ENCODE data around the gene VSIG4.

The VSIG4 gene

DNA sequence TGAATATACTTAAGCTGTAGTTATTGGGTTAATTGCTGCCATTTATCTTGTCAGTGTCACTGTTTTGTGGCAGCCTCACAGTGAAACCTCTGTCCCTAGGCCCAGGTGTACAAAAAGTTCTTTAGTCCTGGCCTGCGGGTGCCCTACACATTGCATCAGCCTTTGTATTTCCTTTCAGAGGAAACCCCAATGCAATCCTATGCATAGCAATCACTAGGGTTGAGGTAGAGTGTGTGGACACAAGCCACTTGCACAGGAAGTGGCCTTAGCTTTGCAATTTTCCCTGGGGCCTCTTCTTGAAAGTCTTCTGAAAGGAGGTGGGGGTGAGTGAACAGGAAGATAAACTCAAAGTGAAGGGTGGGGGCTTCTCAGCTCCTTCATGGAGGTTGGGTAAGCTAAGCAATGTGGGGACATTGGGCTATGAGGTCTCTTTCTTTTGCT lies 27.8 kb downstream of the VSIG4 start:
- no peak for DNase-seq (ENCODE audit: low read depth, low spot score)
- no peak overlapping the region for H3K27ac ChIP-seq

DNA sequence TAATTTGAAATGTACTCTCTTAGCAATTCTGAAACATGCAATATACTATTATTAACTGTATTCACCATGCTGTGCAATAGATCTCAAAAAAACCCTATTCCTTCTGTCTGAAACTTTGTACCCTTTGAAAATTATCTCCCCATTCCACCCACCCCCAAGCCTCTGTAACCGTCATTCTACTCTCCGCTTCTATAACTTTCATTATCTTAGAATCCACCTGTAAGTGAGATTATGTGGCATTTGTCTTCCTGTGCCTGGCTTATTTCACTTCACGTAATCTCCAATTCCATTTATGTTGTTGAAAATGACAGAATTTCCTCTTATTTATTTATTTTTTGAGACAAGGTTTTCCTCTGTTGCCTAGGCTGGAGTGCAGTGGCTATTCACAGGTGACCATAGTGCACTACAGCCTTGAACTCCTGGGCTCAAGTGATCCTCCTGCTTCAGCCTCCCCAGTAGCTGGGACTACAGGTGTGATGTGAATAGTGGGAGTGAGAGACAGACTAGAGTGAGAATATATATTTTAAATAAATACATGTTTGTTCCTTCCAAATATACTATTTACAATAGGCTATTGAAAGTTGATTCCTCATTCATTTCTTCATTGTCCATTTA lies 30.5 kb downstream of the VSIG4 start:
- no peak for DNase-seq (ENCODE audit: low read depth, low spot score)
- no peak overlapping the region for H3K27ac ChIP-seq

DNA sequence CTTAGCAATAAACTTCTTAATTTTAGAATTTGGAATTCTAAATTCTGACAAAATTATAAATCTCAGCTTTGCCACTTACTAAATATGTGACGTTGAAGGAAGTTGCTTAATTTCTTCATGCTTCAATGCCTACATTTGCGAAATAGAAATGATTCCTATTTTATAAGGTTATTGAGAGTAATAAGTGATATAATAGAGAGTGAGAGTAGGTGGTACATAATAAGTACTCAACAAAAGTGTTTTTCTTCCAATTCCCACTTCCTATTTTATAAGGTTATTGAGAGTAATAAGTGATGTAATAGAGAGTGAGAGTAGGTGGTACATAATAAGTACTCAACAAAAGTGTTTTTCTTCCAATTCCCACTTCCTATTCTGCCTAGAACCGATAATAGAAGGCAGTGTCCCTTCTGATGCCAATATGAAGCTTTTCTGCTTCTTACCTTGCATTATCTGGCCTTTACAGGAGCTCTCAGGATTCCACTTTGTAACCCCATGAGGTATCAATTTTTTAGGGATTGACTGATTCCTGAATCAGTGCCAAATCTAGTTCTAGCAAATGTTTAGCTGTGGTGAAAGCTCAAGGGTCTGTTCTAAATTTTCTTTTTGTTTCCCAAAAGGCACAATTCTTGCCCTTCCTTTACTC lies 31.4 kb downstream of the VSIG4 start:
- no peak overlapping the region for H3K27ac ChIP-seq
- DNase-seq (ENCODE audit: low read depth, low spot score): no peak

DNA sequence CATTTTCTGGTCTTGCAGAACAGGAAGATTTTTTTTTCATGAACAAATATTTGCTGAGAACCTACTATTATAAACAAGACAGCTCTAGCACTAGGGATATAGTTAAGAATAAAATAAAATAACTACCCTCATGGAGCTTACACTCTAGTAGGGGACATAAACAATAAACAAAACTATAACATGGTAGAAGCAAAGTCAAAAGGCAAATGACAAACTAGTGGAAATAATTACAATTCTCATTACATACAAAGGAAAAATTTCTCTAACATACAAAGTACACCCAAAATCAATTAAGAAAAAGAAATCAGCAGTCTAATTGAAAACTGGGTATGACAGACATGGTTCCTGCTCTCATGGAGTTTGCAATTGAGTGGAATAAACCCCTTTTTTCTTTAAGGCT lies 32.0 kb downstream of the VSIG4 start:
- no peak for DNase-seq (ENCODE audit: low read depth, low spot score)
- no peak overlapping the region for H3K27ac ChIP-seq

DNA sequence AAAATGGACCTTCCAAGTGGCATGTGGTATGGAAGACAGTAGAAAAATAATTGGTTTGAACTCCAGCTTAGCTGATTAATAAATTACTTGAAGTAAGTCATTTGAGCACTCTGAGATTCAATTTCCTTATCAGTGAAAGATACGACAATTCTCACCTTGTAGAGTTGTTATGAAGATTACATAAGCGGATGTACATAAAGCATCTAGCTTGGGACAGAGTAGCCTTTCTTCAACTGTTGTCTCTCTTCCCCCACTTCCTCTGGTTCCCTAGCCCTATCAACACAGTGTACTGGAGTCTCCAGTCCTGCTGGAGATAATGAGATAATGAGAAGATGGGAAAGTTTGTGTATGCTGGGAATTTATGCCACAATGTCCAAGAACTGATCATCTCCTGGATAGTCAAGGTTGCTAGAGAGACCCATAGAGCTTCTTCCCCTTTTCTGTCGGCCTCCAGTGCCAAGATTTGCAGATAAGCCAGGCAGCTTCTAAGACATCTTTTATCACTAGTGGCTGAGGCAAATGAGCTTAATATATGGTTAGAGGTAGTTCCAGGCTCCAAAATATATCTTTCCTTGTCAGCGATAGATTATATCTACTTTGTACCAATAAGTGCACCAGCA lies 33.9 kb downstream of the VSIG4 start:
- no peak for DNase-seq (ENCODE audit: low read depth, low spot score)
- no peak overlapping the region for H3K27ac ChIP-seq

DNA sequence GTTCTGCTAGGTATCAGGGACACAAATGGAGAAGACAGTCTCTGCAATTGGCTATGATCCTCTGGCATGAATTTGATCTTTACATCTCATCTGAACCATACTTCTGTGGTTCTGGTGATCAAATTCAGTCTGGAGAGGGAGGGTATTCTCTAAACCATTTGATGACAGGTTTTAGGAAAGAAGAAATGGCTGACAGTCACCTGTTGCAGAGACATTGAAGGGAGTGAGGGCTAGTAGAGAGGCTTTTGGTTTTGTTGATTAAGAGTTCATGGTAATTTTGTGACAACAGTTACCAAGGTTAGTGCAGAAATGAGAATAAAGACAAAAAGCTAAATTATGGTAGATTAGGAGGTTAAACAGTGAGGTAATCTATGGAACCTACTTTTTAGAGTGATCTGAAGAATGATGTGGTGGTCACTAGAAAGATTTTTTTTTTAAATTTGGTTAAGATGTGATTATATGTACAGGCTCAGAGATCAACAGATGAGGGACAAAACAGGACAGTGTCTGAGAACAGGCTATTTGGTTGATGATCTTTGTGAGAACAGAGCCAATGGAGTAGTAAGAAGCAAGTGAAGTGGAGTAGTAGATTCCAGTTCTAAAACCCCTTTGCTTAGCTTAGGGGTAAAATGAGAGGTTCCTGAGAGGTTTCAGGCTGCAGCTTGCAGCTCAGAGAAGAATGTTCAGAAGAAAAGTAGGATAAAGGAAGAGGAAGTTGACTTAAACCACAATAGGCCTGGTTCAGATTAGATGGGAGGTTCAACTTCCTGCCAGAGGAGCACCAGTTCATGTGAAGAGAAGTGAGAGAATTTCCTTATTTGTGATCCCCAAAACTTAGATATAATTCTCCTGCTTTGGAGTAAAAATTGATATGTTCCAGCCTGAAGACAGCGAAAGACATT lies 34.7 kb downstream of the VSIG4 start:
- no peak overlapping the region for H3K27ac ChIP-seq
- DNase-seq (ENCODE audit: low read depth, low spot score): no peak

DNA sequence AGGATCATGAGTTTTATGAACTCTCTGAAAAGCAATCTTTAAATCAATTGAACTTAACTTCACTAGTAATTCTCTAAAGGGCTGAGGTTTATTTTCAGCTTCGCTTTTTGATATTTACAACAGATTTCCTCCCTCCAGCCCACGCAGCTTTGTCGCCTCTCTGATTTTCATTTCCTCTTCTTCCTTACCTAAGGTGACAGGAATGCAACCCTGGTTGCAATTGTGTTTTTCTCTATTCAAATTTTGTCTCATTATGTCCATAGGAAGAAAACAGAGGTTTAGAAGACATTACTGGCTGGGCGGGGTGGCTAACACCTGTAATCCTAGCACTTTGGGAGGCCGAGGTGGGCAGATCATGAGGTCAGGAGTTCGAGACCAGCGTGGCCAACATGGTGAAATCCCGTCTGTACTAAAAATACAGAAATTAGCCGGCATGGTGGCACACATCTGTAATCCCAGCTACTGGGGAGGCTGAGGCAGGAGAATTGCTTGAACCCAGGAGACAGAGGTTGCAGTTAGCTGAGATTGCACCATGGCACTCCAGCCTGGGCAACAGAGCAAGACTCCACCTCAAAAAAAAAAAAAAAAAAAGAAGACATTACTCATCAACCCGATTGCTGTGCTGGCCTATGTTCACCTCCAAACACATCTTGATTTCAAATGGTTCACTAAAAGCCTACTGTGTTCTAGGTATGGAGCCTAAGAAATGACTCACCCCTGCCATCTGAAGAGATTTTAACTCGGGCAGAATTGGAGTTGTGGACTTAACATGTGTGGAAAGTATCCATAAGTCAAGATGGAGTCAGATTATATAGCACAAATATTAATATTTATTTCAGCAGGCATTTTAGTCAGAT lies 36.8 kb downstream of the VSIG4 start:
- DNase-seq (ENCODE audit: low read depth, low spot score): no peak
- no peak overlapping the region for H3K27ac ChIP-seq

DNA sequence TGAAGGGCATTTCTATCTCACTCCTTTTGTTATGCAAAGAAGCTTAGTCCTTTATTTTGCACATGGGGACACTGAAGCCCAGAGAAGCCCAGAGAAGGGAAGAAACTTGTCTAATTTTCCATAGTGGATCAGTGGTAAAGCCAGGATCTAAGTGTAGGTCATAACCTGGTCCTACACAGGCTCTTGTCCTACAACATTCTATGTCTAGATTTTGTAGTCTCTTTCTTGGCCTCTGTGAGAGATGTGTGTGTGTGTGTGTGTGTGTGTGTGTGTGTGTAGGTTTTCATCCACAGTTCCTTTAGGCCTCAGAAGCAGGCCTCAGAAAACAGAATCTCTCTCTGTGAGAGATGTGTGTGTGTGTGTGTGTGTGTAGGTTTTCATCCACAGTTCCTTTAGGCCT lies 38.3 kb downstream of the VSIG4 start:
- no peak overlapping the region for H3K27ac ChIP-seq
- DNase-seq (ENCODE audit: low read depth, low spot score): no peak

DNA sequence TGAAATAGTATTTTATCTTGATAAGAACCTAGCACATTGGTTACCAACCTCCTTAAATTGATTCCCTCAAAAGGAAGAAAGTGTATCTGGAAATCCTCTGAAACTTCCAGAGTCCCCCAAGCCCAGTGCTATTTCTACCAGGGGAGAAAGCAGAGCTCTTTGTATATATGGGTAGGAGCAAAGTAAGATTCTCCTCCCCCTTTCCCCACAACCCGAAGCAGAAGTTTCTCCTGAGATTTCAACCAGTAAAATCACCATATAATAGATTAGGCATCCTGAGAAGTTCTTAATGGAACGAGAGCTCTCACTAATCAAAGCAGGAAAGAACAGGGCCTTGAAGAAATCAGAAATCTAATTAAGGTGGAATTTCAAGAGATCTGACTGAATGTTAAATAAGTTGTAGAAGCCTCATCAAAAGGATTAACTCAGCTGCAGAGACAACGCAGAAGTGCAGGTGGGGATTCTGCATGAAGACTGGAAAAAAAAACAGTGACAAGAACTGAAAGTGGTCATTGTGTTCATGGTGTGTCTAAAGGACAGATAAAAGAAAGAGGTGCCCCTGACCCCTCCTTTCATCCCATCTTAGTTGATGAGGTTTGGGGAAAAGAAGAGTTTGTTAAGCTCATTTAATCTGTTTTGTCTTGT lies 39.1 kb downstream of the VSIG4 start:
- DNase-seq (ENCODE audit: low read depth, low spot score): no peak
- no peak overlapping the region for H3K27ac ChIP-seq

DNA sequence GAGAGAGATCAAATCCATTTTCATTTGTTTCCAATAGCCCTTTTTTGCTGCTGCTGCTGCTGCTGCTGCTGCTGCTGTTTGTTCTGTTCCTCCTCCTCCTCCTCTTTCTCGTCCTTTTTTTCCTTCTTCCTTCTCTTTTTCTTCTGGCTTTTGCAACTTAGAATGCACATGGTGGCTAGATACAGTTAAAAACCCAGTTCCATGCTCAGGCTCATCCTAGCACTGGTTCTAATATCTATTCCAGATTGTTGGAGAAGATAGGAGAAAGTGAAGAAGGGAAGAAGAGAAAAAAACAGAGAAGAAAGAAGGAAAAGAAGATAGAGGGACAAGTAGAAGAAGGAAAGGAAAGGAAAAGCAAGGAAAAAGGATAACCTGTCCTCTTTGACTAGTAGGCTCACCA lies 39.7 kb downstream of the VSIG4 start:
- no peak overlapping the region for H3K27ac ChIP-seq

DNA sequence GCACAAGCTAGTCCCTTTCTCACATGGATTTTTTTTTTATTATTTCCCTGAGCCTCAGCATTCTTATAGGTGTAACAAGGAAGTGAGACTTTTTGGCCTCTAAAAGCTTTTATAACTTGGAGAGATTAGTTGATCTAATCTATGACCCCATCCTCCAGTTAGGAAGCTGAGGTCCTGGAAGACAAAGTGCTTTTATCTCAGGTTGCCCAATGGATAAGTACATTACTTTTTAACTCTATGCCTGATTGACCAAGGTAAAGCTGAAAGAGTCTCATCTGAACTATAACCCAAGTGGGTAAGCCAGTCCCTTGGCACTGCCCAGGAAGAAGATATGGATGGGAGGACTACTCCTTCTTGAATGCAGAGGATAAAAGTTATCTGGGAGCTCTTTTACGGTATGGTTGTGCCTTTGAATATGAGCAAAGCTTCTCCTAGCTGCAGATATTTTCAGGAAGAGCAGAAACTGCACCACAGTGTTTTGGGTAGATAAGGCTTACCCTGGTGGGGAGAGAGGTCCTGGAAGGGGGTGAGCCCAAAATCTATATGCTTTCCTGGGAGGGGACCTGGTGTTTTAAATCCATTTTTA lies 40.2 kb downstream of the VSIG4 start:
- DNase-seq (ENCODE audit: low read depth, low spot score): no peak
- no peak overlapping the region for H3K27ac ChIP-seq

More for the DNA sequence above, 39.7 kb downstream of the VSIG4 start:
- no peak for DNase-seq (ENCODE audit: low read depth, low spot score)

DNA sequence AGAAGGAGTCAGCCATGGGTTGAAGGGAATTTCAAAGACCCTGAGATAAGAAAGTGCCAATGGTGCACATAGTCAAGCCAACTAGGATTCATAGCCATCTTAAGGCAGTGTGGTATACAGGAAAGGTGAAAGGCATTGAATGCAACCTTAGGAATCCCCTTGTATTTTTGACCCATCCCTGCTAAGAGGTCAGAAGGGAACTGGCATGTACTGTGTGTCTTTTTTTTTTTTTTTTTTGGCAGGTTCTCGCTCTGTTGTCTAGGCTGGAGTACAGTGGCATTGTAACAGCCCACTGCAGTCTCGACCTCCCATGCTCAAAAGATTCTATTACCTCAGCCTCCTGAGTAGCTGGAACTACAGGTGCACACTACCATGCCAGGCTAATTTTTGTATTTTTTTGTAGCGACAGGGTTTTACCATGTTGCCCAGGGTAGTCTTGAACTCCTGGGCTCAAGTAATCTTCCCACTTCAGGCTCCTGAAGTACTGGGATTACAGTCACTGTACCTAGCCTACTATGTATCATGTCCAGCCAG lies 40.8 kb downstream of the VSIG4 start:
- DNase-seq (ENCODE audit: low read depth, low spot score): no peak

DNA sequence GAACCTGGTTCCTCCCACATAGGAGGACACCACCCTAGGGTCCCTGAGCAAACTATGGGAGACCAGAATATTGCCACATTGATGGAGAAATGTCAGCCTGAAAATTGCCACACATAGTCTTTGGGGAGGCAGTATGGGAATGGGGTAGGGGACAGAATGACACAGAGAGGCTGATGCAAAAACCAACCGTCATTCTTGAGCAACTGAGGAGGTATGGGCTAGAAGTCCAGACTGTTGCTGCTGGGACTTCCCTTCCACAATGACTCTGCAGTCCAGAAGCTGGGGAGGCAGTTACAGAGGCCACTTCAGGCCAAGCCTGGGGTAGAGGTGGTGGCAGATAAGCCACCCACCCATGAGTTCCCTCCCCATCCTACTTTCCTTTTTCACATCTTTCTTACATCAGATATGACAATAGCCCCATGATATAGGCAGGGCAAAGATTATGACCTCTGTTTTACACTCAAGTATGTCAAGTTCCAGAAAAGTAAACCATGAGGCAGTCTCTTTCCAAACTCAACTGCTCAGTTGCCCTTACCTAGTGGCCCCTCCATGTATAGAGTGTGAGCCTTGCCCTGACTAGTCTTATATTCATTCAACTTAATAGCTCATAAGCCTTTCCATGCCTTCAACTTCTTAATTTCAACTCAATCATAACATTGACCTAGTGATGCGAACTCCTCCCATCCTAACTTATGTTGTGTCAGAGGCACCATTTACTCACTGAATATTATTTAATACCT lies 41.7 kb downstream of the VSIG4 start:
- no peak overlapping the region for H3K27ac ChIP-seq
- no peak for DNase-seq (ENCODE audit: low read depth, low spot score)

More for the DNA sequence above, 40.8 kb downstream of the VSIG4 start:
- H3K27ac ChIP-seq: no peak overlapping the region

DNA sequence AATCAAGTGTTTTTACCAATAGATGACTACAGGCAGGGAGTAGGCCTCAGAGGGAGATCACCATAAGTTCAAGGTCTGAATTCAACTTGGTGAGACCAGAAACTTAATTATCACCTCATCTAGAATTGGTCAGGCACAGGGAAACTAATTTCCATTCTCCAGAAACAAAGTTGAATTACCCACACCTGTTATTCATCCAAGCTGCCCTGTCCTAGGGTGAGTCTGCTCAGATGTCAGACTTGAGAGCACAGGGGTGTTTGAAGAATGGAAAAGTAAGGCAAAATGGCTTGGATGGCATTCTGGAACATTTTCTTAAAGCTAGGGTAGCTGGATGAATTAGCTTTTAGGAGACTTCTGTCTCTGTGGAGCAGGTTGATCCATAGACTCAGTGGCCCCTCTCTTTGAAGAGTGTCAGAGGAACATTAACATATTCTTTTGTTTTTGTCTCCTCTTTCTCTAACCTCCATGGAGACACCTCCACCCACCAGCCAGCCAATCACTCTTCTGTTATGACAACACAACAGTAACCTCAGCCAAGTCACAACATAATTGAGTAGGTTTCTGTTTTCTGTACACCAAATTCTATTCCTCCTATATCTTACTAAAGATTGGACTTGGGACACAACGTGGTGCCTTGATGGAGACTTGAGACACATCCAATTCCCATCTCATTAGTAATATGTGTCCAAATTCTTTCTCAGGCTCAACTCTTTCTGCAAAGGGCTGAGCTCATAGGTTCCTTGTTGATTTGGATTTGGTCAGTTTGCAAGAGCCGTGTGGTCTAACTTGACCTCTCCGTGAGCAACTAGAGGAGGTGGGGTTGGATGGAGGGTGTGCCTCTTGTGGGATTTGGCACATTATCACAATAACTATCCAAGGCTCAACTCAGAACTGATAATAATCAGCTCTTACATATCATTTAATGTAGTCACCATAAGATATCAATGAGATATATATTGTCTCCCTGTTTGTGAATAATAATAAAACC lies 45.1 kb downstream of the VSIG4 start:
- H3K27ac ChIP-seq: no peak overlapping the region
- DNase-seq (ENCODE audit: low read depth, low spot score): no peak

DNA sequence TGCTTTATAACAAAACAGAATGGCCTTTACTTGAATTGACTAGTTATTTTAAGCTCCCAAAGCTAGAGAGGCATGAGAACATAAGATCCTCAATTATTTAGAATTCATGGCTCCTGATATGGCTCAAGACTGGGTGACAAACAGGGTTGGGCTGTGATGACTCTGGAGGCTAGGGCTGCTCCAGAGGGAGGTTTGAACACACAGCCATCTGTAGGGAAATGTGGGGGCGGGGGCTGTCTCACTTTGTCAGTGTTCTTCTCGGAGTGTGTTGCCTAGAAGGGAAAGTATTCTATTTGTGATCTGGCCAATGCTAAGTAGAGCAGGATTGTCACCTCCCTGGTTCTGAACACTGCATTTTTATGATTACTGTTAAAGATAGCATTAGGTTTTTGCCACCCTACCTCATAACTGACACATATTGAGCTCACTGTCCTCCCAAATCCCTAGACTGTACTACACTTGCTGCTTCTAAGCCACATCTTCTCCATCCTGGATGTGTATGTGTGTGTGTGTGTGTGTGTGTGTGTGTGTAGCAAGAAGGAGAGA lies 45.9 kb downstream of the VSIG4 start:
- H3K27ac ChIP-seq: no peak overlapping the region
- DNase-seq (ENCODE audit: low read depth, low spot score): no peak

DNA sequence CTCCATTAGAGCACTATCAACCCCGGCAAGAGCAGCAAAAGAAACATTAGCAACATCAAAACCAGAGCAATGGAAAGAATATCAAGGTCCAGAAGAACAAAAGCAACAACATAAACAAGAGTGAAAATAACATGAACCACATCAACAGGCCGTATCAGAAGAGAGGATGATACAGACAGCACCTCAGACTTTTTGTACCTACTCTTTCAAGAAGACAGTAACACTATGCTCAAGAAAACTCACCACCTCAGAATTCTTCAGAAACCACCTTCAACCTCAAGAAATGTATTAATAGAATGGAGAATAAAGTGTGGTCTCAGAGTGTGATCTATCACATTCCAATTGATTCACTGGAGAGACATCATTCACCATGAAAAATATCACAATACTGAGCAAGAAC lies 46.5 kb downstream of the VSIG4 start:
- DNase-seq (ENCODE audit: low read depth, low spot score): no peak
- no peak overlapping the region for H3K27ac ChIP-seq

DNA sequence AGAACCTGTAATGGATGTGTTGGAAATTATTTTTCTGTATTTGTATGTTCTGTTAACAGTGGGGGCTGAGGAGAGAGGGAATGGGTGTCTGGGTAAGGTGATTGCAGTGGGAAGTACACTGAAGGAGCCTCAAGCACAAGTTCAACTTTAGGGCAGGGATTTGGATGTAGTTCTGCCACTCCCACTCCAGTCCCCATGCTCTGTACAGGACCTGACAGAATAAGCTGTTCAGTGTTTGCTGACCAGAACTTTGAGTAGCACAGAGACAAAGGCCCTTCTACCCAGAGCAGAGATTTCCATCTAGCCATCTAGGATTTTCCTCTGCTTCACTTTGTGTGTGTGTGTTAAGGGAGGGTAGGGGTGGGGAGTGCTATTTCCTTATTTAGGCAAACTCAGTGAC lies 49.2 kb downstream of the VSIG4 start:
- no peak overlapping the region for H3K27ac ChIP-seq
- DNase-seq (ENCODE audit: low read depth, low spot score): no peak

Measured in epithelial cell of prostate (primary cell).